ENCODE data around the gene PTPRT.

- no peak for TF ChIP-seq CTCF (IDR thresholded peaks at IDR 0.05; ENCODE audit: insufficient read depth, low read length, poor library complexity, severe bottlenecking)
- TF ChIP-seq EZH2phosphoT487 (conservative IDR thresholded peaks at IDR 0.05; ENCODE audit: low read length), result no peak
Measured at GRCh38 chr20:42492290-42492689, 697.4 kb downstream of the PTPRT start.

Data from SU-DHL-6 (cell line).